Osteoblast (primary cell): ENCODE data around the gene CCND2. TPM values are rescaled to one million over a fixed set of nuclear protein-coding genes. Genes with fewer than 3 reads are reported as not detected.

Experiments
- DNase-seq: peaks from one replicate; pipeline ENCODE4 v3.0.0; 2011; ENCODE audit warnings: low spot score, mixed read lengths; ENCODE audit not compliant: insufficient read length; ENCODE audit errors: missing footprints
- H2AFZ ChIP-seq: 2 replicates; pipeline ENCODE4 v1.6.0; 2011; ENCODE audit warnings: mild to moderate bottlenecking, low read length
- H3K27ac ChIP-seq: 2 replicates; pipeline ENCODE4 v1.5.1; 2011; ENCODE audit warnings: mild to moderate bottlenecking, low read depth, low read length, moderate library complexity
- H3K27me3 ChIP-seq: 2 replicates; pipeline ENCODE4 v1.6.0; 2012; ENCODE audit warnings: mild to moderate bottlenecking, control low read depth, inconsistent platforms, low read length, moderate library complexity; ENCODE audit not compliant: insufficient read depth
- H3K36me3 ChIP-seq: 2 replicates; pipeline ENCODE4 v1.5.1; 2011; ENCODE audit warnings: mild to moderate bottlenecking, low read length, control low read depth, moderate library complexity; ENCODE audit not compliant: insufficient read depth
- H3K4me1 ChIP-seq: 2 replicates; pipeline ENCODE4 v1.5.1; 2011; ENCODE audit warnings: mild to moderate bottlenecking, low read length, control low read depth, moderate library complexity; ENCODE audit not compliant: insufficient read depth
- H3K4me2 ChIP-seq: 2 replicates; pipeline ENCODE4 v1.6.0; 2011; ENCODE audit warnings: mild to moderate bottlenecking, low read length; ENCODE audit not compliant: insufficient read depth
- H3K4me3 ChIP-seq: fragments of 200-600 bp; sonication (generic); 3 replicates; pipeline ENCODE4 v1.5.1; 2012; ENCODE audit warnings: mild to moderate bottlenecking, low read length, inconsistent platforms; ENCODE audit not compliant: insufficient read depth
- H3K79me2 ChIP-seq: 2 replicates; pipeline ENCODE4 v1.6.0; 2012; ENCODE audit warnings: mild to moderate bottlenecking, low read length, control low read depth, inconsistent platforms; ENCODE audit not compliant: insufficient read depth
- H3K9me3 ChIP-seq: 2 replicates; pipeline ENCODE4 v1.5.1; 2011; ENCODE audit warnings: low read depth, low read length, control low read depth
- H4K20me1 ChIP-seq: 2 replicates; pipeline ENCODE4 v1.6.0; 2012; ENCODE audit warnings: mild to moderate bottlenecking, low read length, control low read depth; ENCODE audit not compliant: insufficient read depth
- CTCF ChIP-seq: IDR thresholded peaks from 2 replicates; pipeline ENCODE4 v1.5.1; 2011; ENCODE audit warnings: mild to moderate bottlenecking, low read depth, low read length, moderate library complexity; ENCODE audit errors: extremely low read depth
- total RNA-seq: library from RNA; depleted of rRNA; stranded (reverse); fragments of >200 nt; gene quantifications from 2 replicates; pipeline ENCODE4 v1.2.3, GENCODE V29; 2012

The CCND2 gene
- total RNA-seq, 1 donor: 2.5 TPM

- H4K20me1 ChIP-seq: no peaks in the 10 kb centered on the region
- no peak for DNase-seq
- H3K36me3 ChIP-seq: no peaks in the 10 kb centered on the region
- H3K79me2 ChIP-seq: no peaks in the 10 kb centered on the region
- no peak overlapping the region for H2AFZ ChIP-seq
- H3K27me3 ChIP-seq: peaks cover 6% of the 10 kb centered on the region
- H3K4me1 ChIP-seq: no peaks in the 10 kb centered on the region
- no peaks in the 10 kb centered on the region for H3K9me3 ChIP-seq
- no peak overlapping the region for H3K4me2 ChIP-seq
- no peak overlapping the region for H3K27ac ChIP-seq
- TF ChIP-seq CTCF: no peak
- no peak overlapping the region for H3K4me3 ChIP-seq
Measured at GRCh38 chr12:4292341-4293073, 18.9 kb downstream of the CCND2 start.

GRCh38 chr12:4293299-4293965, 19.9 kb downstream of the CCND2 start:
- no peaks in the 10 kb centered on the region for H3K36me3 ChIP-seq
- peaks cover 6% of the 10 kb centered on the region for H3K27me3 ChIP-seq
- H3K4me2 ChIP-seq: no peak overlapping the region
- H3K27ac ChIP-seq: no peak overlapping the region
- H3K9me3 ChIP-seq: no peaks in the 10 kb centered on the region
- H2AFZ ChIP-seq: no peak overlapping the region
- DNase-seq: no peak
- H3K79me2 ChIP-seq: no peaks in the 10 kb centered on the region
- no peak for TF ChIP-seq CTCF
- H3K4me1 ChIP-seq: no peaks in the 10 kb centered on the region
- H3K4me3 ChIP-seq: no peak overlapping the region
- no peaks in the 10 kb centered on the region for H4K20me1 ChIP-seq

- Histone ChIP-seq H3K27ac (no peak overlapping the region), H3K4me2 (no peak overlapping the region), H2AFZ (no peak overlapping the region), H3K4me1 (no peaks in the 10 kb centered on the region), H4K20me1 (no peaks in the 10 kb centered on the region), H3K27me3 (peaks cover 6% of the 10 kb centered on the region), H3K36me3 (no peaks in the 10 kb centered on the region), H3K9me3 (no peaks in the 10 kb centered on the region), H3K4me3 (no peak overlapping the region), H3K79me2 (no peaks in the 10 kb centered on the region)
- TF ChIP-seq CTCF: no peak
- DNase-seq: no peak
Measured at GRCh38 chr12:4293966-4294505, 20.5 kb downstream of the CCND2 start.

GRCh38 chr12:4296751-4297150, 23.2 kb downstream of the CCND2 start:
- no peaks in the 10 kb centered on the region for H3K9me3 ChIP-seq
- no peak overlapping the region for H3K4me2 ChIP-seq
- no peaks in the 10 kb centered on the region for H3K79me2 ChIP-seq
- no peaks in the 10 kb centered on the region for H3K36me3 ChIP-seq
- H3K27me3 ChIP-seq: peaks cover 6% of the 10 kb centered on the region
- H3K27ac ChIP-seq: no peak overlapping the region
- no peak for TF ChIP-seq CTCF
- no peak overlapping the region for H3K4me3 ChIP-seq
- no peak overlapping the region for H2AFZ ChIP-seq
- H4K20me1 ChIP-seq: no peaks in the 10 kb centered on the region
- no peak for DNase-seq
- no peaks in the 10 kb centered on the region for H3K4me1 ChIP-seq
